ENCODE results near the gene MAP1A. TPM values are rescaled to one million over a fixed set of nuclear protein-coding genes. Genes with fewer than 3 reads are reported as not detected.

MAP1A gene
- total and polyA plus RNA-seq, 2 of the 13 experiments (the other 11 are each of a cell fraction or from before 2014, with no cell fraction given), result 0.01 to 0.07 TPM

- TF ChIP-seq ZHX2 (IDR thresholded peaks at IDR 0.05; ENCODE audit: low read depth) (no peak), ZHX2 (CRISPR knock-in tag; IDR thresholded peaks at IDR 0.05; ENCODE audit: borderline replicate concordance) (no peak), RFXAP (CRISPR knock-in tag; IDR thresholded peaks at IDR 0.05; ENCODE audit: borderline replicate concordance) (no peak), NCOA5 (CRISPR knock-in tag; IDR thresholded peaks at IDR 0.05) (no peak), SP140L (CRISPR knock-in tag; IDR thresholded peaks at IDR 0.05; ENCODE audit: borderline replicate concordance) (no peak), ZNF451 (CRISPR knock-in tag; IDR thresholded peaks at IDR 0.05) (no peak), ONECUT2 (CRISPR knock-in tag; IDR thresholded peaks at IDR 0.05) (no peak), ZNF333 (CRISPR knock-in tag; IDR thresholded peaks at IDR 0.05; ENCODE audit: borderline replicate concordance) (no peak), HIC2 (CRISPR knock-in tag; IDR thresholded peaks at IDR 0.05; ENCODE audit: low read depth) (no peak), ZNF354B (CRISPR knock-in tag; IDR thresholded peaks at IDR 0.05) (no peak)
These were observed 9.8 kb downstream of the MAP1A start (continued) for GRCh38 chr15:43527016-43527801.

Measured in HepG2 (cell line).